Testis (tissue), 3 donors: ENCODE data around the gene CADM1. TPM values are rescaled to one million over a fixed set of nuclear protein-coding genes. Genes with fewer than 3 reads are reported as not detected.

Experiments
- DNase-seq: peaks from one replicate; pipeline ENCODE4 v3.0.0-alpha.2; 2019
- H3K27ac ChIP-seq, 2 donors: fragments of 200-600 bp; sonication (generic); one replicate each; pipeline ENCODE4 v1.5.1; 2019
- H3K27me3 ChIP-seq: fragments of 200-600 bp; sonication (generic); one replicate; pipeline ENCODE4 v1.5.1; 2019
- H3K36me3 ChIP-seq: fragments of 200-600 bp; sonication (generic); one replicate; pipeline ENCODE4 v1.5.1; 2017; ENCODE audit warnings: low read depth; ENCODE audit errors: missing control alignments
- H3K4me1 ChIP-seq: fragments of 200-600 bp; sonication (generic); one replicate; pipeline ENCODE4 v1.5.1; 2019
- H3K4me3 ChIP-seq, 2 donors: fragments of 200-600 bp; sonication (generic); one replicate each; pipeline ENCODE4 v1.5.1; 2017 to 2019
- H3K9me3 ChIP-seq: fragments of 200-600 bp; sonication (generic); one replicate; pipeline ENCODE4 v1.5.1; 2017
- CTCF ChIP-seq, 3 experiments: fragments of 450-650 bp in 2 of 3; fragments of 200-600 bp in 1 of 3; sonication (generic) in 1 of 3; IDR thresholded peaks; one replicate each; pipeline ENCODE4 v1.5.1; 2016 to 2019; ENCODE audit warnings: antibody characterized with exemption in 3 of 3, mild to moderate bottlenecking in 2 of 3, moderate library complexity in 1 of 3
- POLR2A ChIP-seq: fragments of 450-650 bp; IDR thresholded peaks from one replicate; pipeline ENCODE4 v1.6.1; 2017; ENCODE audit warnings: antibody characterized with exemption, mild to moderate bottlenecking, moderate library complexity
- WGBS, 2 donors: methylation state at CpG; one replicate each; pipeline ENCODE4 v1.1.5; 2018; 5-methylcytosine and 5-hydroxymethylcytosine counted together
- intact Hi-C: fragments of 100-400 bp; cut with DNase I; formaldehyde crosslinking; loops from one replicate; pipeline ENCODE4 v1.15.1; 2023; ENCODE audit warnings: low total_unique reads
- polyA plus RNA-seq: library from polyadenylated mRNA; stranded (reverse); fragments of 350-450 nt; fragmentation: Illumina TruSeq; extraction: RNeasy Lipid Tissue Mini Kit (QIAGEN cat#74804); gene quantifications from one replicate; pipeline ENCODE4 v1.2.3, GENCODE V29; 2014; ENCODE audit warnings: low read depth, low replicate concordance; ENCODE audit not compliant: insufficient read depth
- total RNA-seq, 2 donors: library from RNA; depleted of rRNA; stranded (reverse); fragments of >200 nt; gene quantifications; one replicate each; pipeline ENCODE4 v1.2.3, GENCODE V29; 2016

Gene CADM1
- total and polyA plus RNA-seq, 3 donors from 2014 or later: 135 to 230 (median 216) TPM

GRCh38 chr11:115201111-115201792 lies 303.0 kb downstream of the CADM1 start:
- Histone ChIP-seq H3K4me1 (no peaks in the 10 kb centered on the region), H3K4me3 (no peak overlapping the region), H3K36me3 (no peaks in the 10 kb centered on the region), H3K27me3 (no peaks in the 10 kb centered on the region), H3K27ac (no peak overlapping the region), H3K9me3 (no peaks in the 10 kb centered on the region)
- TF ChIP-seq POLR2A (no peak), CTCF (IDR thresholded peaks at IDR 0.05) (no peak)
- intact Hi-C loops: no loop called here
- DNase-seq: no peak
- WGBS, 2 donors: 71 to 79% methylated on average over 6 of the region's 6 CpGs

GRCh38 chr11:115199481-115200069 lies 304.6 kb downstream of the CADM1 start:
- intact Hi-C loops: no loop called here
- TF ChIP-seq CTCF (IDR thresholded peaks at IDR 0.05) (no peak), POLR2A (no peak)
- 88 to 90% methylated on average over 3 of the region's 3 CpGs for WGBS, 2 donors
- no peaks in the 10 kb centered on the region for H3K27me3 ChIP-seq
- DNase-seq: no peak
- H3K4me1 ChIP-seq: no peaks in the 10 kb centered on the region
- no peak overlapping the region for H3K27ac ChIP-seq
- H3K4me3 ChIP-seq: no peak overlapping the region
- H3K36me3 ChIP-seq: no peaks in the 10 kb centered on the region
- H3K9me3 ChIP-seq: no peaks in the 10 kb centered on the region

- Histone ChIP-seq H3K27me3 (no peaks in the 10 kb centered on the region), H3K4me1 (no peaks in the 10 kb centered on the region), H3K9me3 (no peaks in the 10 kb centered on the region), H3K27ac (no peak overlapping the region), H3K36me3 (no peaks in the 10 kb centered on the region), H3K4me3 (no peak overlapping the region)
- intact Hi-C loops: no loop called here
- no peak for DNase-seq
- 75 to 81% methylated on average over 9 of the region's 9 CpGs for WGBS, 2 donors
- TF ChIP-seq POLR2A (no peak), CTCF (IDR thresholded peaks at IDR 0.05) (no peak)
These were observed 305.9 kb downstream of the CADM1 start for GRCh38 chr11:115198321-115198741.

- intact Hi-C loops: no loop called here
- TF ChIP-seq CTCF (IDR thresholded peaks at IDR 0.05): no peak
- TF ChIP-seq POLR2A: no peak
- H3K27ac ChIP-seq: no peak overlapping the region
These were observed 306.8 kb downstream of the CADM1 start for GRCh38 chr11:115197433-115197832.

GRCh38 chr11:115197031-115197430 lies 307.2 kb downstream of the CADM1 start:
- 68 to 78% methylated on average over 3 of the region's 3 CpGs for WGBS, 2 donors
- H3K27me3 ChIP-seq: no peaks in the 10 kb centered on the region
- DNase-seq: no peak
- no peaks in the 10 kb centered on the region for H3K9me3 ChIP-seq
- TF ChIP-seq POLR2A (no peak), CTCF (IDR thresholded peaks at IDR 0.05) (no peak)
- H3K4me3 ChIP-seq: no peak overlapping the region
- H3K36me3 ChIP-seq: no peaks in the 10 kb centered on the region
- H3K27ac ChIP-seq: no peak overlapping the region
- intact Hi-C loops: no loop called here
- H3K4me1 ChIP-seq: no peaks in the 10 kb centered on the region

More at GRCh38 chr11:115197433-115197832, 306.8 kb downstream of the CADM1 start:
- no peaks in the 10 kb centered on the region for H3K4me1 ChIP-seq
- no peaks in the 10 kb centered on the region for H3K36me3 ChIP-seq
- no peak for DNase-seq
- WGBS, 2 donors: 59 to 60% methylated on average over 1 of the region's 1 CpG
- no peaks in the 10 kb centered on the region for H3K27me3 ChIP-seq
- no peaks in the 10 kb centered on the region for H3K9me3 ChIP-seq
- no peak overlapping the region for H3K4me3 ChIP-seq
